HG02840 (cell line): ENCODE measurements around the gene MVK.

Experiments
- ATAC-seq: cut with Tn5 transposase; IDR thresholded peaks from one replicate; pipeline ENCODE4 v1.9.1; 2021; ENCODE audit warnings: mild to moderate bottlenecking, moderate library complexity, moderate number of reproducible peaks; ENCODE audit not compliant: unreplicated experiment, low FRiP score

Gene MVK

GRCh38 chr12:109573029-109573913 lies at the start of gene MVK, which contains the start of gene MMAB:
MVK (plus strand) TSS chr12:109573794; CDS start chr12:109574823, 1,029 bp downstream.
MMAB (minus strand) TSS chr12:109573504; CDS start chr12:109573480, 24 bp downstream.
- peak; percentile 95 for ATAC-seq

- ATAC-seq = no peak
These were observed 48.9 kb upstream of the MVK start for GRCh38 chr12:109524466-109525278.

- no peak for ATAC-seq
These were observed 48.4 kb upstream of the MVK start for GRCh38 chr12:109525279-109525585.

- no peak for ATAC-seq
These were observed 46.0 kb upstream of the MVK start for GRCh38 chr12:109527489-109528123.

GRCh38 chr12:109529691-109530640 lies 43.6 kb upstream of the MVK start:
- ATAC-seq = no peak

GRCh38 chr12:109531411-109531810 lies 42.2 kb upstream of the MVK start:
- no peak for ATAC-seq

- ATAC-seq = no peak
These were observed 40.7 kb upstream of the MVK start for GRCh38 chr12:109532721-109533486.

GRCh38 chr12:109533487-109533740 lies 40.2 kb upstream of the MVK start:
- ATAC-seq = no peak

- ATAC-seq = no peak
These were observed 39.1 kb upstream of the MVK start for GRCh38 chr12:109534456-109534855.

GRCh38 chr12:109535231-109535862 lies 38.2 kb upstream of the MVK start:
- no peak for ATAC-seq

GRCh38 chr12:109535863-109536250 lies 37.7 kb upstream of the MVK start:
- ATAC-seq = no peak

GRCh38 chr12:109537136-109537535 lies 36.5 kb upstream of the MVK start:
- ATAC-seq = no peak

- no peak for ATAC-seq
These were observed 35.3 kb upstream of the MVK start for GRCh38 chr12:109538191-109538863.

- no peak for ATAC-seq
These were observed 34.1 kb upstream of the MVK start for GRCh38 chr12:109539508-109539907.

- no peak for ATAC-seq
These were observed 32.8 kb upstream of the MVK start for GRCh38 chr12:109540526-109541412.

GRCh38 chr12:109541413-109541726 lies 32.2 kb upstream of the MVK start:
- ATAC-seq = no peak

- ATAC-seq = no peak
These were observed 31.6 kb upstream of the MVK start for GRCh38 chr12:109542014-109542413.

- ATAC-seq = no peak
These were observed 30.7 kb upstream of the MVK start for GRCh38 chr12:109542876-109543275.
